Right lobe of liver (tissue), 6 donors: ENCODE measurements around the gene BMF. TPM values are rescaled to one million over a fixed set of nuclear protein-coding genes. Genes with fewer than 3 reads are reported as not detected.
"Not testable (repeated sequence)": the region's sequence is repeated elsewhere in the genome, so short reads cannot be mapped to it uniquely, and the experiment has no call there.

Experiments
- ATAC-seq, 4 donors: fragments of 200-7000 bp; cut with Tn5 transposase; one replicate each; pipeline ENCODE4 v1.9.1; 2020; ENCODE audit warnings: mild to moderate bottlenecking in 4 of 4, moderate library complexity in 4 of 4
- DNase-seq, 3 donors: peaks; one replicate each; pipeline ENCODE4 v3.0.0-alpha.2; 2020
- H3K27ac ChIP-seq, 3 donors: fragments of 200-600 bp; one replicate each; pipeline ENCODE4 v1.8.0; 2022
- H3K27me3 ChIP-seq, 2 donors: fragments of 200-600 bp; one replicate each; pipeline ENCODE4 v1.8.0; 2022
- H3K36me3 ChIP-seq, 4 donors: fragments of 200-600 bp; sonication (generic) in 1 of 4; one replicate each; pipeline versions ENCODE4 v1.5.1 to v1.8.0; 2017 to 2022; ENCODE audit warnings: control low read depth in 1 of 4
- H3K4me1 ChIP-seq, 4 donors: fragments of 200-600 bp; sonication (generic) in 1 of 4; one replicate each; pipeline versions ENCODE4 v1.5.1 to v1.8.0; 2017 to 2022; ENCODE audit warnings: control low read depth in 1 of 4
- H3K4me3 ChIP-seq, 3 donors: fragments of 200-600 bp; one replicate each; pipeline ENCODE4 v1.8.0; 2022
- H3K9me3 ChIP-seq, 4 donors: fragments of 200-600 bp; sonication (generic) in 1 of 4; one replicate each; pipeline versions ENCODE4 v1.5.1 to v1.8.0; 2017 to 2022; ENCODE audit warnings: control low read depth in 1 of 4
- CTCF ChIP-seq, 4 donors: fragments of 200-600 bp in 3 of 4; fragments of 450-650 bp in 1 of 4; IDR thresholded peaks; one replicate each; pipeline versions ENCODE4 v1.5.1 to v1.8.0; 2016 to 2022; ENCODE audit warnings: antibody characterized with exemption in 4 of 4, mild to moderate bottlenecking in 2 of 4
- POLR2A ChIP-seq: fragments of 450-650 bp; IDR thresholded peaks from one replicate; pipeline ENCODE4 v1.6.1; 2017; ENCODE audit warnings: antibody characterized with exemption, mild to moderate bottlenecking
- WGBS: methylation state at CpG from one replicate; pipeline ENCODE4 v1.1.6; 2018; ENCODE audit warnings: low coverage, low lambda C conversion rate; ENCODE audit not compliant: insufficient coverage; ENCODE audit errors: missing lambda C conversion rate; 5-methylcytosine and 5-hydroxymethylcytosine counted together
- intact Hi-C, 2 donors: fragments of 100-400 bp; cut with DNase I; formaldehyde crosslinking; loops; one replicate each; pipeline versions ENCODE4 v1.11.2 to v1.14.1; 2022
- total RNA-seq, 6 experiments: library from RNA; depleted of rRNA in 2 of 6; stranded (reverse); fragments of >200 nt in 2 of 6; fragmentation: NEBNext Ultra II Directional in 3 of 6; extraction: Animal tissue kit (Norgen Biotek cat#: 25700) in 3 of 6; gene quantifications; one replicate each; pipeline versions ENCODE4 v1.1.0 to v1.2.4, GENCODE V29; 2016 to 2023
- donor health status: DM: no; HTN: yes; CAD: no.
- donor health status: DM: no; HTN: no; CAD: no.
- donor health status: DM: no; HTN: no; CAD: no.
- donor health status: DM: no; HTN: yes; CAD: no.
- donor health status: DM: no; HTN: yes; CAD: no.

BMF gene
- total RNA-seq, 6 experiments from 2014 or later, result 1.7 to 7.3 (median 3.4) TPM

GRCh38 chr15:40118473-40118872, 9.8 kb upstream of the BMF start:
- Histone ChIP-seq H3K4me3 (no peak overlapping the region), H3K4me1 (no peaks in the 10 kb centered on the region), H3K27me3 (no peaks in the 10 kb centered on the region), H3K27ac (no peak overlapping the region), H3K36me3 (no peaks in the 10 kb centered on the region), H3K9me3 (no peaks in the 10 kb centered on the region)
- no peak for TF ChIP-seq POLR2A
- TF ChIP-seq CTCF (IDR thresholded peaks at IDR 0.05), result no peak
- WGBS, result 80% methylated on average over 3 of the region's 3 CpGs
- intact Hi-C loops, result loop anchor here in 1 of 2 donors (10.0 kb wide), 1 partner anchor 64 kb away; no protein-coding TSS in a partner anchor
- ATAC-seq (no peak), DNase-seq (no peak)

DNA sequence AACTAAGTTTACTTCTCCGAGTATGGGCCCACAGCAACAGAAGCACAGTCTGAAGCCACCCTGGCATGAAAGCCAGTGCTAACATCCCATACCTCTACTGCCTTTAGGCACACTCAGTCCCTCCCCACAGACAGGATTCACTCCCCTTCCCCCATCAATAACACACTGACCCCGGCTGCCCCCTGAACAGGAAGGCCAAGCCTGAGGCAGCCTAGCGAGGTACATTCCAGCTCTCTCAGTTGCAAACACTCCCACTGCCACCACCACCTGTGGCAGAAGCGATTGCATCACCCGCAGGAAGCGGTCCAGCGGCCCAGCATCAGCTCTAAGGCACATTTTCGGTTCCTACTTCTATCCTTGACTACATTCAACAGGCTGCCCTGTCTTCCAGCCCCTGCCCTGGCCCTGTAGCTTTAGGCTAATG, 7.0 kb upstream of the BMF start:
- 22% methylated on average over 7 of the region's 8 CpGs for WGBS
- Histone ChIP-seq H3K27ac (no peak overlapping the region), H3K4me1 (no peaks in the 10 kb centered on the region)

GRCh38 chr15:40115106-40115505, 6.4 kb upstream of the BMF start:
- intact Hi-C loops, result loop anchor here in 1 of 2 donors (10.0 kb wide), 1 partner anchor 60 kb away; no protein-coding TSS in a partner anchor
- H3K4me3 ChIP-seq, H3K4me1 ChIP-seq, ATAC-seq, H3K36me3 ChIP-seq, H3K27me3 ChIP-seq, H3K27ac ChIP-seq, H3K9me3 ChIP-seq: not testable (repeated sequence)
- WGBS, result 89% methylated on average over 7 of the region's 14 CpGs
- DNase-seq, result peak in 1 of 3 donors; percentile 28

More for the DNA sequence above, 7.0 kb upstream of the BMF start:
- TF ChIP-seq CTCF (IDR thresholded peaks at IDR 0.05) (no peak), POLR2A (no peak)
- ATAC-seq (peak; percentile 90 to 97 (median 94)), DNase-seq (peak; percentile 76 to 83 (median 82))
- Histone ChIP-seq H3K27me3 (no peaks in the 10 kb centered on the region), H3K4me3 (no peak overlapping the region), H3K36me3 (no peaks in the 10 kb centered on the region), H3K9me3 (no peaks in the 10 kb centered on the region)
- intact Hi-C loops, result loop anchor here in 1 of 2 donors (10.0 kb wide), 1 partner anchor 61 kb away; no protein-coding TSS in a partner anchor

GRCh38 chr15:40114218-40114617, 5.5 kb upstream of the BMF start:
- Histone ChIP-seq H3K9me3 (no peaks in the 10 kb centered on the region), H3K36me3 (no peaks in the 10 kb centered on the region), H3K4me3 (no peak overlapping the region), H3K4me1 (peaks cover 0 to 2% (median under 1%) of the 10 kb centered on the region in 4 donors), H3K27me3 (no peaks in the 10 kb centered on the region), H3K27ac (no peak overlapping the region)
- 67% methylated on average over 1 of the region's 2 CpGs for WGBS
- peak in 1 of 3 donors; percentile 16 for DNase-seq
- no peak for ATAC-seq
- TF ChIP-seq POLR2A, result no peak
- intact Hi-C loops, result loop anchor here in 1 of 2 donors (10.0 kb wide), 1 partner anchor 59 kb away; no protein-coding TSS in a partner anchor

GRCh38 chr15:40112789-40113188, 4.1 kb upstream of the BMF start:
- intact Hi-C loops, result loop anchor here in 1 of 2 donors (10.0 kb wide), 1 partner anchor 58 kb away; no protein-coding TSS in a partner anchor
- Histone ChIP-seq H3K27me3 (no peaks in the 10 kb centered on the region), H3K9me3 (no peaks in the 10 kb centered on the region), H3K27ac (no peak overlapping the region), H3K36me3 (no peaks in the 10 kb centered on the region), H3K4me3 (no peak overlapping the region), H3K4me1 (peaks cover 0 to 11% (median 3%) of the 10 kb centered on the region in 4 donors)
- TF ChIP-seq CTCF (IDR thresholded peaks at IDR 0.05), result no peak
- TF ChIP-seq POLR2A, result no peak
- DNase-seq (no peak), ATAC-seq (no peak)
- 74% methylated on average over 17 of the region's 24 CpGs for WGBS
